Neural cell (in vitro differentiated cells): ENCODE results near the gene PARD3B.

Source experiments
- CTCF ChIP-seq: fragments of 450-650 bp; IDR thresholded peaks from 2 replicates; pipeline ENCODE4 v1.5.1; 2014; ENCODE audit warnings: antibody characterized with exemption, mild to moderate bottlenecking, moderate library complexity; ENCODE audit not compliant: poor library complexity, severe bottlenecking
- EP300 ChIP-seq: fragments of 450-650 bp; conservative IDR thresholded peaks from 2 replicates; pipeline ENCODE4 v1.6.1; 2014; ENCODE audit warnings: antibody characterized with exemption, mild to moderate bottlenecking, moderate library complexity; ENCODE audit not compliant: poor library complexity, severe bottlenecking

GRCh38 chr2:205003288-205003687 is 458.0 kb downstream of the PARD3B start:
- TF ChIP-seq CTCF, result no peak
- no peak for TF ChIP-seq EP300
